Neutrophil (primary cell): ENCODE data around the gene SHISA3.

ENCODE experiments used
- H3K27ac ChIP-seq: fragments of 200-600 bp; sonication (generic); 2 replicates; pipeline ENCODE4 v1.5.1; 2016; ENCODE audit warnings: mild to moderate bottlenecking, moderate library complexity
- H3K27me3 ChIP-seq: fragments of 200-600 bp; sonication (generic); 2 replicates; pipeline ENCODE4 v1.6.0; 2016; ENCODE audit warnings: mild to moderate bottlenecking
- H3K36me3 ChIP-seq: fragments of 200-600 bp; sonication (generic); 2 replicates; pipeline ENCODE4 v1.5.1; 2017
- H3K4me1 ChIP-seq, 2 experiments: fragments of 200-600 bp in 1 of 2; sonication (generic) in 1 of 2; 1 replicate in 1 of 2; 2 replicates in 1 of 2; pipeline versions ENCODE4 v1.5.1 to v1.6.1; 2013 to 2016; ENCODE audit warnings: low read depth in 1 of 2, low read length in 1 of 2, mild to moderate bottlenecking in 1 of 2, moderate library complexity in 1 of 2; ENCODE audit not compliant: control insufficient read depth in 1 of 2, insufficient read depth in 1 of 2
- H3K4me3 ChIP-seq, 2 experiments: fragments of 200-600 bp in 1 of 2; sonication (generic) in 1 of 2; 1 replicate in 1 of 2; 2 replicates in 1 of 2; pipeline ENCODE4 v1.5.1; 2013 to 2016; ENCODE audit warnings: low read depth in 1 of 2, low read length in 1 of 2, mild to moderate bottlenecking in 1 of 2, moderate library complexity in 1 of 2
- H3K9me3 ChIP-seq: fragments of 200-600 bp; sonication (generic); 2 replicates; pipeline ENCODE4 v1.5.1; 2016
- CTCF ChIP-seq: fragments of 200-600 bp; sonication (generic); IDR thresholded peaks from 2 replicates; pipeline ENCODE4 v1.5.1; 2016; ENCODE audit warnings: antibody characterized with exemption

The SHISA3 gene

GRCh38 chr4:42396752-42397634 is at the start of gene SHISA3:
SHISA3 (plus strand) TSS chr4:42397488; CDS start chr4:42398057, 569 bp downstream.
- H3K9me3 ChIP-seq = no peaks in the 10 kb centered on the region
- no peak for TF ChIP-seq CTCF
- H3K4me3 ChIP-seq = peak within 1 kb of the TSS; percentile 15 to 34
- no peaks in the 10 kb centered on the region for H3K36me3 ChIP-seq
- H3K27ac ChIP-seq = no peak within 1 kb of the TSS
- peaks cover 99% of the 10 kb centered on the region for H3K27me3 ChIP-seq
- peaks cover 23 to 25% of the 10 kb centered on the region in 2 experiments for H3K4me1 ChIP-seq

- Histone ChIP-seq H3K9me3 (no peaks in the 10 kb centered on the region), H3K27ac (no peak overlapping the region), H3K27me3 (peaks cover 5% of the 10 kb centered on the region), H3K4me1 (no peaks in the 10 kb centered on the region), H3K36me3 (no peaks in the 10 kb centered on the region), H3K4me3 (no peak overlapping the region)
- no peak for TF ChIP-seq CTCF
Measured at GRCh38 chr4:42348247-42348646, 49.0 kb upstream of the SHISA3 start.

- H3K4me1 ChIP-seq = no peaks in the 10 kb centered on the region
- no peak overlapping the region for H3K27ac ChIP-seq
- H3K4me3 ChIP-seq = no peak overlapping the region
- H3K36me3 ChIP-seq = no peaks in the 10 kb centered on the region
- H3K9me3 ChIP-seq = no peaks in the 10 kb centered on the region
- H3K27me3 ChIP-seq = peaks cover 5% of the 10 kb centered on the region
- no peak for TF ChIP-seq CTCF
Measured at GRCh38 chr4:42348692-42349091, 48.6 kb upstream of the SHISA3 start.

DNA sequence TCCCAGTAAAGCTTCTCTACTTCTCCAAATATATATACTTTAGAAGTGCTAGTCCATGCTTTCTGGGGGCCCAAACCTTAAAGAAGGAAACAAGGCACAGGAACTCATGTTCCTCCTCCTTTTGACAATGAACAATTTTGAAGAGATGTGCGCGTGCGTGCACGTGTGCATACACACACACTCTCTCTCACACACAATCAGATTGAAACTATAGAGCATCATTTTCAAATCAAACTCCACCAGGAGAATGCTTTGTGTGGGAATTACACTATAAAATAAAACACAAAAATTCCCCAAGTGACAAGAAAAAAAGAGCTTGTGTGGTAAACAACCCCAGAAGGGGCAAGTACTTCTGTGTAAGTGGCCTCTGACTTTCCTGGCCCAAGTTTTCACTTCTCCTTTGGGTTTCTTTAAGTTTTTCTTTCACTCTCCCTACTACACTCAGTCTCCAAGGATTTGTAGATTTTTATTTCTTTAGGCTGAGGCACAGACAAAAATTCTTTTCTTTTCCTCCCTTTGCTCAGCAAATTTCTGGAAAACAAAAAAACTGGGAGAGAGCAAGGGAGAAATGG is 46.6 kb upstream of the SHISA3 start:
- Histone ChIP-seq H3K9me3 (no peaks in the 10 kb centered on the region), H3K36me3 (no peaks in the 10 kb centered on the region), H3K4me1 (no peaks in the 10 kb centered on the region), H3K4me3 (no peak overlapping the region), H3K27me3 (peaks cover 5% of the 10 kb centered on the region), H3K27ac (no peak overlapping the region)
- TF ChIP-seq CTCF = no peak

DNA sequence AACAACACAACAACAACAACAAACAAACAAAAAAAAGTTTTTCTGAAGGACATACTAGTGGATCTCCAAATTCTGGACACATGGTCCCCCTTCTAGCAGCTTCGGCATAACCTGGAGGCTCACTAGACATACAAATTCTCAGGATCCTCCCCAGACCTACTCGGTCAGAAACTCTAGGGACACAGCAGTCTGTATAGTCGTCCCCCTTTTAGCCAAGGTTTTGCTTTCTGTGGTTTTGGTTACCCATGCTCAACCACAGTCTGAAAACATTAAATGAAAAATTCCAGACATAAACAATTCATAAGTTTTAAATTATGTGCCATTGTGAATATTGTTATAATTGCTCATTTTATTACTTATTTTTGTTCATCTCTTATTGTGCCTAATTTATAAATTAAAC is 45.2 kb upstream of the SHISA3 start:
- Histone ChIP-seq H3K4me3 (no peak overlapping the region), H3K27ac (no peak overlapping the region)
- TF ChIP-seq CTCF = no peak

More for the DNA sequence above, 45.2 kb upstream of the SHISA3 start:
- Histone ChIP-seq H3K4me1 (no peaks in the 10 kb centered on the region), H3K36me3 (no peaks in the 10 kb centered on the region), H3K9me3 (no peaks in the 10 kb centered on the region), H3K27me3 (peaks cover 13% of the 10 kb centered on the region)
